Astrocyte (in vitro differentiated cells and primary cell): ENCODE measurements around the gene HBA1. TPM values are rescaled to one million over a fixed set of nuclear protein-coding genes. Genes with fewer than 3 reads are reported as not detected.

Experiments used
- DNase-seq: peaks from one replicate; pipeline ENCODE4 v3.0.0-alpha.2; 2010; ENCODE audit warnings: low read depth
- FAIRE-seq: peaks from 2 replicates; lab custom pipeline; 2011; peaks lifted over from hg19 to GRCh38; lab: Jason Lieb, UNC
- H2AFZ ChIP-seq: 2 replicates; pipeline ENCODE4 v1.6.0; 2012; ENCODE audit warnings: low read depth, low read length, inconsistent platforms
- H3K27ac ChIP-seq: 2 replicates; pipeline ENCODE4 v1.5.1; 2011; ENCODE audit warnings: low read depth, low read length, inconsistent platforms
- H3K27me3 ChIP-seq: 2 replicates; pipeline ENCODE4 v1.6.0; 2011; ENCODE audit warnings: low read length, inconsistent platforms; ENCODE audit not compliant: insufficient read depth
- H3K36me3 ChIP-seq: 2 replicates; pipeline ENCODE4 v1.5.1; 2011; ENCODE audit warnings: low read length, inconsistent platforms; ENCODE audit not compliant: insufficient read depth
- H3K4me1 ChIP-seq: 2 replicates; pipeline ENCODE4 v1.5.1; 2011; ENCODE audit warnings: low read length, inconsistent platforms; ENCODE audit not compliant: insufficient read depth
- H3K4me2 ChIP-seq: 2 replicates; pipeline ENCODE4 v1.6.0; 2012; ENCODE audit warnings: low read length, inconsistent platforms
- H3K4me3 ChIP-seq: 2 replicates; pipeline ENCODE4 v1.5.1; 2011; ENCODE audit warnings: low read depth, mild to moderate bottlenecking, low read length, inconsistent platforms; ENCODE audit not compliant: insufficient read depth
- H3K79me2 ChIP-seq: 2 replicates; pipeline ENCODE4 v1.6.0; 2012; ENCODE audit warnings: mild to moderate bottlenecking, low read length, inconsistent platforms; ENCODE audit not compliant: insufficient read depth
- H3K9ac ChIP-seq: 2 replicates; pipeline ENCODE4 v1.6.0; 2012; ENCODE audit warnings: mild to moderate bottlenecking, low read length, inconsistent platforms
- H3K9me3 ChIP-seq: 2 replicates; pipeline ENCODE4 v1.5.1; 2012; ENCODE audit warnings: low read depth, mild to moderate bottlenecking, low read length, inconsistent platforms; ENCODE audit not compliant: insufficient read depth
- H4K20me1 ChIP-seq: 2 replicates; pipeline ENCODE4 v1.6.0; 2012; ENCODE audit warnings: low read length, inconsistent platforms; ENCODE audit not compliant: insufficient read depth
- H3K27ac Mint-ChIP-seq: one replicate; pipeline ENCODE4 v1.8.0; 2021; ENCODE audit warnings: mild to moderate bottlenecking, mixed read lengths; ENCODE audit not compliant: unreplicated experiment
- H3K27me3 Mint-ChIP-seq: one replicate; pipeline ENCODE4 v1.8.0; 2021; ENCODE audit warnings: low read depth, mixed read lengths; ENCODE audit not compliant: unreplicated experiment
- H3K36me3 Mint-ChIP-seq: one replicate; pipeline ENCODE4 v1.8.0; 2021; ENCODE audit warnings: low read depth, mixed read lengths; ENCODE audit not compliant: unreplicated experiment
- H3K4me1 Mint-ChIP-seq: one replicate; pipeline ENCODE4 v1.8.0; 2021; ENCODE audit warnings: low read depth, mixed read lengths; ENCODE audit not compliant: unreplicated experiment
- H3K4me3 Mint-ChIP-seq: one replicate; pipeline ENCODE4 v1.8.0; 2021; ENCODE audit warnings: mild to moderate bottlenecking, moderate library complexity, mixed read lengths; ENCODE audit not compliant: unreplicated experiment
- H3K9me3 Mint-ChIP-seq: one replicate; pipeline ENCODE4 v1.8.0; 2021; ENCODE audit warnings: mild to moderate bottlenecking, mixed read lengths; ENCODE audit not compliant: unreplicated experiment
- EZH2 ChIP-seq: IDR thresholded peaks from 2 replicates; pipeline ENCODE4 v1.6.1; 2012; ENCODE audit warnings: mild to moderate bottlenecking, low read length, inconsistent platforms; ENCODE audit not compliant: insufficient read depth
- total RNA-seq: library from RNA; stranded (reverse); gene quantifications from 2 replicates; pipeline ENCODE4 v1.2.1, GENCODE V29; 2021
- TF ChIP-seq, protein P1 (sequence below): IDR thresholded peaks from 2 replicates; pipeline ENCODE4 v1.5.1; 2011; ENCODE audit warnings: low read depth, mild to moderate bottlenecking, inconsistent platforms, low read length, moderate library complexity; ENCODE audit not compliant: insufficient read depth

HBA1 gene
- total RNA-seq, 1 donor from 2014 or later = not detected

GRCh38 chr16:179211-180092 is 3.0 kb downstream of the HBA1 start:
- TF ChIP-seq, protein P1, sequence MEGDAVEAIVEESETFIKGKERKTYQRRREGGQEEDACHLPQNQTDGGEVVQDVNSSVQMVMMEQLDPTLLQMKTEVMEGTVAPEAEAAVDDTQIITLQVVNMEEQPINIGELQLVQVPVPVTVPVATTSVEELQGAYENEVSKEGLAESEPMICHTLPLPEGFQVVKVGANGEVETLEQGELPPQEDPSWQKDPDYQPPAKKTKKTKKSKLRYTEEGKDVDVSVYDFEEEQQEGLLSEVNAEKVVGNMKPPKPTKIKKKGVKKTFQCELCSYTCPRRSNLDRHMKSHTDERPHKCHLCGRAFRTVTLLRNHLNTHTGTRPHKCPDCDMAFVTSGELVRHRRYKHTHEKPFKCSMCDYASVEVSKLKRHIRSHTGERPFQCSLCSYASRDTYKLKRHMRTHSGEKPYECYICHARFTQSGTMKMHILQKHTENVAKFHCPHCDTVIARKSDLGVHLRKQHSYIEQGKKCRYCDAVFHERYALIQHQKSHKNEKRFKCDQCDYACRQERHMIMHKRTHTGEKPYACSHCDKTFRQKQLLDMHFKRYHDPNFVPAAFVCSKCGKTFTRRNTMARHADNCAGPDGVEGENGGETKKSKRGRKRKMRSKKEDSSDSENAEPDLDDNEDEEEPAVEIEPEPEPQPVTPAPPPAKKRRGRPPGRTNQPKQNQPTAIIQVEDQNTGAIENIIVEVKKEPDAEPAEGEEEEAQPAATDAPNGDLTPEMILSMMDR = no peak
- no peak for TF ChIP-seq EZH2
- Histone ChIP-seq H3K4me2 (peak overlapping the region; percentile 79), H3K4me1 (peaks cover 10% of the 10 kb centered on the region), H3K9ac (no peak overlapping the region), H3K27ac (no peak overlapping the region), H2AFZ (no peak overlapping the region), H3K4me3 (no peak overlapping the region), H3K79me2 (no peaks in the 10 kb centered on the region), H3K27me3 (peaks cover 37% of the 10 kb centered on the region), H4K20me1 (peaks cover 42% of the 10 kb centered on the region), H3K36me3 (no peaks in the 10 kb centered on the region), H3K9me3 (no peaks in the 10 kb centered on the region)
- no peaks in the 10 kb centered on the region for H3K4me1 Mint-ChIP-seq
- DNase-seq (no peak), FAIRE-seq (no peak)
- no peaks in the 10 kb centered on the region for H3K9me3 Mint-ChIP-seq
- peak overlapping the region; percentile 68 for H3K4me3 Mint-ChIP-seq
- peaks cover under 1% of the 10 kb centered on the region for H3K36me3 Mint-ChIP-seq
- no peak overlapping the region for H3K27ac Mint-ChIP-seq
- peaks cover 34% of the 10 kb centered on the region for H3K27me3 Mint-ChIP-seq

GRCh38 chr16:180101-180675 is 3.7 kb downstream of the HBA1 start, which contains the start of gene HBQ1:
HBQ1 (plus strand) TSS chr16:180459; CDS start chr16:180487, 28 bp downstream.
- H3K4me3 ChIP-seq = peak within 1 kb of the TSS; percentile 37
- peak within 1 kb of the TSS; percentile 69 for H3K4me3 Mint-ChIP-seq

More at GRCh38 chr16:180101-180675, 3.7 kb downstream of the HBA1 start, which contains the start of gene HBQ1:
- Histone ChIP-seq H3K4me2 (peak within 1 kb of the TSS; percentile 79), H3K9ac (no peak within 1 kb of the TSS), H3K27me3 (peaks cover 30% of the 10 kb centered on the region), H4K20me1 (peaks cover 40% of the 10 kb centered on the region), H3K79me2 (no peaks in the 10 kb centered on the region), H3K9me3 (no peaks in the 10 kb centered on the region), H3K36me3 (peaks cover 2% of the 10 kb centered on the region), H2AFZ (no peak within 1 kb of the TSS), H3K27ac (no peak within 1 kb of the TSS), H3K4me1 (peaks cover 10% of the 10 kb centered on the region)
- TF ChIP-seq, protein P1 = peak; percentile 28
- TF ChIP-seq EZH2 = no peak
- H3K4me1 Mint-ChIP-seq = no peaks in the 10 kb centered on the region
- peaks cover 26% of the 10 kb centered on the region for H3K27me3 Mint-ChIP-seq
- H3K36me3 Mint-ChIP-seq = peaks cover 2% of the 10 kb centered on the region
- DNase-seq (no peak), FAIRE-seq (no peak)
- H3K9me3 Mint-ChIP-seq = no peaks in the 10 kb centered on the region
- H3K27ac Mint-ChIP-seq = no peak within 1 kb of the TSS
